ENCODE measurements around the gene PREB. TPM values are rescaled to one million over a fixed set of nuclear protein-coding genes. Genes with fewer than 3 reads are reported as not detected.
A peak's percentile ranks its signal among the peaks of the same experiment; 100 is the strongest.

PREB gene
- total RNA-seq, 2 donors from 2014 or later, result 50.5 to 53.5 TPM

GRCh38 chr2:27159271-27159670, 24.8 kb upstream of the PREB start:
- H3K36me3 ChIP-seq (ENCODE audit: control insufficient read depth, insufficient read depth, low read length), result no peaks in the 10 kb centered on the region
- no peak overlapping the region for H3K27ac ChIP-seq (ENCODE audit: low read depth, low read length)
- no peaks in the 10 kb centered on the region for H3K27me3 ChIP-seq (ENCODE audit: control insufficient read depth, insufficient read depth, low read length, poor library complexity, severe bottlenecking)
- no peaks in the 10 kb centered on the region for H3K4me1 ChIP-seq (ENCODE audit: control insufficient read depth, insufficient read depth, low read length)
- no peak overlapping the region for H3K4me3 ChIP-seq (ENCODE audit: low read length)
- WGBS, 2 experiments (ENCODE audit: insufficient coverage in 1 of 2, insufficient read length in 1 of 2), result 91 to 100% methylated on average over 1 to 6 of the region's 6 CpGs
- no peak overlapping the region for H3K4me3 Mint-ChIP-seq
- TF ChIP-seq CTCF (conservative IDR thresholded peaks at IDR 0.05), result no peak
- H3K9ac ChIP-seq (ENCODE audit: extremely low read depth, low read length, poor library complexity, severe bottlenecking), result no peak overlapping the region
- peaks cover 3% of the 10 kb centered on the region for H3K27me3 Mint-ChIP-seq (ENCODE audit: insufficient read depth)
- H3K4me1 Mint-ChIP-seq, result peaks cover 8% of the 10 kb centered on the region
- H3K9me3 Mint-ChIP-seq, result no peaks in the 10 kb centered on the region
- no peak overlapping the region for H3K27ac Mint-ChIP-seq
- no peaks in the 10 kb centered on the region for H3K9me3 ChIP-seq (ENCODE audit: control insufficient read depth, low read length)
- no peak for DNase-seq
- H3K36me3 Mint-ChIP-seq (ENCODE audit: low read depth), result no peaks in the 10 kb centered on the region

DNA sequence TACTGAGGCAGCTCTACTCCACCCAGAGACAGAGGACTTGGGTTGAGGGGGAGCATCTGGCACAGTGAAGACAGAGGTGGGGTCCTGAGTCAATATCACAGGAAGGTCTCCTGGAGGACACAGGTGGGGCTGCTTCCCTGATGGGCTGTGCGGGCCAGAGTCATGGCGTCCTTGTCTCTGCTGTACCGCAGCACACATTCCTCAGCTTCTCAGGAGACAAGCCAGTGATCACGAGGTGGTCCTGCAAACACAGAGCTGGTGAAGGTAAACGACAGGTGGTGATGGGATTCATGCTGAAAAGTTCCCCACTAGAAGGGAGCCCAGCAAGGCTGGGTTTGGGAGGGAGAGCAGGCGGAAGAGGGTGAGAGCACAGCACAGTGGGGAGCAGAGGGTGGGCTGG, 24.0 kb upstream of the PREB start:
- Histone ChIP-seq H3K4me1 (ENCODE audit: control insufficient read depth, insufficient read depth, low read length) (no peaks in the 10 kb centered on the region), H3K9ac (ENCODE audit: extremely low read depth, low read length, poor library complexity, severe bottlenecking) (no peak overlapping the region), H3K36me3 (ENCODE audit: control insufficient read depth, insufficient read depth, low read length) (no peaks in the 10 kb centered on the region), H3K9me3 (ENCODE audit: control insufficient read depth, low read length) (no peaks in the 10 kb centered on the region), H3K27ac (ENCODE audit: low read depth, low read length) (no peak overlapping the region), H3K4me3 (ENCODE audit: low read length) (no peak overlapping the region), H3K27me3 (ENCODE audit: control insufficient read depth, insufficient read depth, low read length, poor library complexity, severe bottlenecking) (no peaks in the 10 kb centered on the region)
- DNase-seq, result no peak
- Mint-ChIP-seq H3K36me3 (ENCODE audit: low read depth) (no peaks in the 10 kb centered on the region), H3K4me3 (no peak overlapping the region), H3K4me1 (peaks cover 8% of the 10 kb centered on the region), H3K9me3 (no peaks in the 10 kb centered on the region), H3K27me3 (ENCODE audit: insufficient read depth) (peaks cover 1% of the 10 kb centered on the region), H3K27ac (peak overlapping the region; percentile 27)
- 90 to 98% methylated on average over 5 to 6 of the region's 6 CpGs for WGBS, 2 experiments (ENCODE audit: insufficient coverage in 1 of 2, insufficient read length in 1 of 2)
- TF ChIP-seq CTCF (conservative IDR thresholded peaks at IDR 0.05), result no peak

GRCh38 chr2:27155069-27155520, 20.7 kb upstream of the PREB start:
- Histone ChIP-seq H3K36me3 (ENCODE audit: control insufficient read depth, insufficient read depth, low read length) (no peaks in the 10 kb centered on the region), H3K27me3 (ENCODE audit: control insufficient read depth, insufficient read depth, low read length, poor library complexity, severe bottlenecking) (no peaks in the 10 kb centered on the region), H3K9me3 (ENCODE audit: control insufficient read depth, low read length) (no peaks in the 10 kb centered on the region), H3K27ac (ENCODE audit: low read depth, low read length) (no peak overlapping the region), H3K9ac (ENCODE audit: extremely low read depth, low read length, poor library complexity, severe bottlenecking) (no peak overlapping the region), H3K4me3 (ENCODE audit: low read length) (no peak overlapping the region), H3K4me1 (ENCODE audit: control insufficient read depth, insufficient read depth, low read length) (no peaks in the 10 kb centered on the region)
- H3K36me3 Mint-ChIP-seq (ENCODE audit: low read depth), result no peaks in the 10 kb centered on the region
- WGBS, 2 experiments (ENCODE audit: insufficient coverage in 1 of 2, insufficient read length in 1 of 2), result 89 to 95% methylated on average over 4 to 9 of the region's 9 CpGs
- H3K27ac Mint-ChIP-seq, result no peak overlapping the region
- no peak overlapping the region for H3K4me3 Mint-ChIP-seq
- TF ChIP-seq CTCF (conservative IDR thresholded peaks at IDR 0.05), result no peak
- H3K9me3 Mint-ChIP-seq, result no peaks in the 10 kb centered on the region
- peaks cover 2% of the 10 kb centered on the region for H3K27me3 Mint-ChIP-seq (ENCODE audit: insufficient read depth)
- H3K4me1 Mint-ChIP-seq, result peaks cover 8% of the 10 kb centered on the region
- no peak for DNase-seq
